Measurements from ENCODE around the gene LSM6. TPM values are rescaled to one million over a fixed set of nuclear protein-coding genes. Genes with fewer than 3 reads are reported as not detected.

Gene LSM6
- 111 TPM for polyA plus RNA-seq (2012; ENCODE audit: missing spikeins)

GRCh38 chr4:146175541-146176453, at the start of gene LSM6:
LSM6 (plus strand) TSS chr4:146175718; CDS start chr4:146182922, 7,204 bp downstream.
- FAIRE-seq (peak; percentile 94), DNase-seq (ENCODE audit: insufficient read length) (peak; percentile 64)

GRCh38 chr4:146132445-146132844, 43.1 kb upstream of the LSM6 start:
- peak; percentile 19 for DNase-seq (ENCODE audit: insufficient read length)
- TF ChIP-seq TAF1 (IDR thresholded peaks at IDR 0.05; ENCODE audit: borderline replicate concordance, low read depth, low read length) (no peak), POLR2A (IDR thresholded peaks at IDR 0.05; ENCODE audit: low read depth, low read length) (no peak), POLR2AphosphoS5 (IDR thresholded peaks at IDR 0.05; ENCODE audit: low read depth, low read length) (no peak)
- FAIRE-seq = peak; percentile 95

More at GRCh38 chr4:146175541-146176453, at the start of gene LSM6:
- peak; percentile 62; the same call in 1 of the 2 replicates for TF ChIP-seq POLR2AphosphoS5 (IDR thresholded peaks at IDR 0.05; ENCODE audit: low read depth, low read length)
- 0 out of 2 replicates have a peak, but pooled peaks have one; percentile 38 for TF ChIP-seq TAF1 (IDR thresholded peaks at IDR 0.05; ENCODE audit: borderline replicate concordance, low read depth, low read length)
- peak; percentile 82 for TF ChIP-seq POLR2A (IDR thresholded peaks at IDR 0.05; ENCODE audit: low read depth, low read length)

GRCh38 chr4:146134761-146135445, 40.6 kb upstream of the LSM6 start:
- TF ChIP-seq POLR2A (IDR thresholded peaks at IDR 0.05; ENCODE audit: low read depth, low read length) = no peak
- no peak for TF ChIP-seq TAF1 (IDR thresholded peaks at IDR 0.05; ENCODE audit: borderline replicate concordance, low read depth, low read length)
- no peak for TF ChIP-seq POLR2AphosphoS5 (IDR thresholded peaks at IDR 0.05; ENCODE audit: low read depth, low read length)
- FAIRE-seq (no peak), DNase-seq (ENCODE audit: insufficient read length) (no peak)

GRCh38 chr4:146135941-146136340, 39.6 kb upstream of the LSM6 start:
- DNase-seq (ENCODE audit: insufficient read length) = no peak
- no peak for FAIRE-seq
- TF ChIP-seq POLR2AphosphoS5 (IDR thresholded peaks at IDR 0.05; ENCODE audit: low read depth, low read length) (no peak), TAF1 (IDR thresholded peaks at IDR 0.05; ENCODE audit: borderline replicate concordance, low read depth, low read length) (no peak), POLR2A (IDR thresholded peaks at IDR 0.05; ENCODE audit: low read depth, low read length) (no peak)

- FAIRE-seq (no peak), DNase-seq (ENCODE audit: insufficient read length) (no peak)
Measured at GRCh38 chr4:146142768-146143167, 32.8 kb upstream of the LSM6 start.

GRCh38 chr4:146143888-146144287, 31.6 kb upstream of the LSM6 start:
- DNase-seq (ENCODE audit: insufficient read length) (no peak), FAIRE-seq (no peak)
- TF ChIP-seq TAF1 (IDR thresholded peaks at IDR 0.05; ENCODE audit: borderline replicate concordance, low read depth, low read length) (no peak), POLR2A (IDR thresholded peaks at IDR 0.05; ENCODE audit: low read depth, low read length) (no peak), POLR2AphosphoS5 (IDR thresholded peaks at IDR 0.05; ENCODE audit: low read depth, low read length) (no peak)

More at GRCh38 chr4:146142768-146143167, 32.8 kb upstream of the LSM6 start:
- TF ChIP-seq TAF1 (IDR thresholded peaks at IDR 0.05; ENCODE audit: borderline replicate concordance, low read depth, low read length) = no peak
- no peak for TF ChIP-seq POLR2AphosphoS5 (IDR thresholded peaks at IDR 0.05; ENCODE audit: low read depth, low read length)
- TF ChIP-seq POLR2A (IDR thresholded peaks at IDR 0.05; ENCODE audit: low read depth, low read length) = no peak

GRCh38 chr4:146146918-146147317, 28.6 kb upstream of the LSM6 start:
- DNase-seq (ENCODE audit: insufficient read length) = no peak
- FAIRE-seq = no peak
- no peak for TF ChIP-seq TAF1 (IDR thresholded peaks at IDR 0.05; ENCODE audit: borderline replicate concordance, low read depth, low read length)
- TF ChIP-seq POLR2A (IDR thresholded peaks at IDR 0.05; ENCODE audit: low read depth, low read length) = no peak
- TF ChIP-seq POLR2AphosphoS5 (IDR thresholded peaks at IDR 0.05; ENCODE audit: low read depth, low read length) = no peak

GRCh38 chr4:146148021-146148420, 27.5 kb upstream of the LSM6 start:
- TF ChIP-seq TAF1 (IDR thresholded peaks at IDR 0.05; ENCODE audit: borderline replicate concordance, low read depth, low read length) (no peak), POLR2A (IDR thresholded peaks at IDR 0.05; ENCODE audit: low read depth, low read length) (no peak), POLR2AphosphoS5 (IDR thresholded peaks at IDR 0.05; ENCODE audit: low read depth, low read length) (no peak)
- FAIRE-seq (no peak), DNase-seq (ENCODE audit: insufficient read length) (no peak)

GRCh38 chr4:146154057-146154456, 21.5 kb upstream of the LSM6 start:
- TF ChIP-seq POLR2A (IDR thresholded peaks at IDR 0.05; ENCODE audit: low read depth, low read length) (no peak), TAF1 (IDR thresholded peaks at IDR 0.05; ENCODE audit: borderline replicate concordance, low read depth, low read length) (no peak), POLR2AphosphoS5 (IDR thresholded peaks at IDR 0.05; ENCODE audit: low read depth, low read length) (no peak)
- FAIRE-seq (no peak), DNase-seq (ENCODE audit: insufficient read length) (no peak)

- TF ChIP-seq POLR2AphosphoS5 (IDR thresholded peaks at IDR 0.05; ENCODE audit: low read depth, low read length) (no peak), POLR2A (IDR thresholded peaks at IDR 0.05; ENCODE audit: low read depth, low read length) (no peak), TAF1 (IDR thresholded peaks at IDR 0.05; ENCODE audit: borderline replicate concordance, low read depth, low read length) (no peak)
- FAIRE-seq (peak; percentile 67), DNase-seq (ENCODE audit: insufficient read length) (no peak)
Measured at GRCh38 chr4:146155152-146155724, 20.3 kb upstream of the LSM6 start.
